Measurements from ENCODE around the gene C16orf96. TPM values are rescaled to one million over a fixed set of nuclear protein-coding genes. Genes with fewer than 3 reads are reported as not detected.

C16orf96 gene
- total RNA-seq, 1 experiment from 2014 or later, result 0.15 TPM

- in situ Hi-C loops (cut with HindIII; ENCODE audit: low pct_unique_long_range_greater_than_20kb, low sequenced_read_pairs), result no loop called here
- ATAC-seq (no peak), DNase-seq (ENCODE audit: low read depth, low spot score) (no peak)
- ChIA-PET CTCF (no interaction called here), POLR2A (interaction anchor here (0.6 kb wide), 1 partner anchor 37 kb away, joined by 16 read pairs; no protein-coding TSS in a partner anchor)
- Histone ChIP-seq H3K4me3 (ENCODE audit: low read depth in 2 of 2, low read length in 2 of 2) (no peak overlapping the region), H3K9me3 (ENCODE audit: control insufficient read depth, insufficient read depth, low read depth, low read length) (no peaks in the 10 kb centered on the region), H3K27ac (ENCODE audit: low read length) (no peak overlapping the region), H3K36me3 (ENCODE audit: control insufficient read depth, insufficient read depth, low read length) (peaks cover 2% of the 10 kb centered on the region; the same call in 1 of the 2 replicates), H3K4me1 (ENCODE audit: control insufficient read depth, insufficient read depth, low read length) (no peaks in the 10 kb centered on the region), H3K27me3 (ENCODE audit: control insufficient read depth, insufficient read depth, low read length) (no peaks in the 10 kb centered on the region)
- intact Hi-C loops (cut with micrococcal nuclease; ENCODE audit: unreplicated experiment), result no loop called here
- no peak for TF ChIP-seq TCF7L2 (IDR thresholded peaks at IDR 0.05; ENCODE audit: low read depth, low read length)
- no peak for TF ChIP-seq POLR2AphosphoS5 (IDR thresholded peaks at IDR 0.05; ENCODE audit: low read depth, low read length)
- no peak for TF ChIP-seq SIN3A (IDR thresholded peaks at IDR 0.05; ENCODE audit: borderline replicate concordance, insufficient read depth, low read depth, low read length)
- no peak for TF ChIP-seq REST (IDR thresholded peaks at IDR 0.05; ENCODE audit: insufficient read depth in 1 of 2, low read depth in 2 of 2, low read length in 1 of 2)
- no peak for TF ChIP-seq CTCF (IDR thresholded peaks at IDR 0.05)
- no TSS peak for BruUV-seq (replicated peaks)
These were observed 46.7 kb upstream of the C16orf96 start for GRCh38 chr16:4509420-4509819.

- ChIA-PET POLR2A (no interaction called here), CTCF (no interaction called here)
- Histone ChIP-seq H3K27me3 (ENCODE audit: control insufficient read depth, insufficient read depth, low read length) (no peaks in the 10 kb centered on the region), H3K27ac (ENCODE audit: low read length) (no peak overlapping the region), H3K4me1 (ENCODE audit: control insufficient read depth, insufficient read depth, low read length) (no peaks in the 10 kb centered on the region), H3K9me3 (ENCODE audit: control insufficient read depth, insufficient read depth, low read depth, low read length) (no peaks in the 10 kb centered on the region), H3K4me3 (ENCODE audit: low read depth in 2 of 2, low read length in 2 of 2) (no peak overlapping the region), H3K36me3 (ENCODE audit: control insufficient read depth, insufficient read depth, low read length) (peaks cover 2% of the 10 kb centered on the region; the same call in 1 of the 2 replicates)
- ATAC-seq, result no peak
- TF ChIP-seq SIN3A (IDR thresholded peaks at IDR 0.05; ENCODE audit: borderline replicate concordance, insufficient read depth, low read depth, low read length), result no peak
- TF ChIP-seq REST (IDR thresholded peaks at IDR 0.05; ENCODE audit: insufficient read depth in 1 of 2, low read depth in 2 of 2, low read length in 1 of 2), result no peak
- TF ChIP-seq TCF7L2 (IDR thresholded peaks at IDR 0.05; ENCODE audit: low read depth, low read length), result no peak
- no peak for TF ChIP-seq CTCF (IDR thresholded peaks at IDR 0.05)
- TF ChIP-seq POLR2AphosphoS5 (IDR thresholded peaks at IDR 0.05; ENCODE audit: low read depth, low read length), result no peak
- in situ Hi-C loops (cut with HindIII; ENCODE audit: low pct_unique_long_range_greater_than_20kb, low sequenced_read_pairs), result no loop called here
- intact Hi-C loops (cut with micrococcal nuclease; ENCODE audit: unreplicated experiment), result loop anchor here (5.0 kb wide), 1 partner anchor 37 kb away; no protein-coding TSS in a partner anchor
- DNase-seq (ENCODE audit: low read depth, low spot score), result no peak
- no TSS peak for BruUV-seq (replicated peaks)
These were observed 46.0 kb upstream of the C16orf96 start for GRCh38 chr16:4510131-4510530.

Measured in Panc1 (cell line).